Body of pancreas (tissue), 4 donors: ENCODE measurements around the gene PRELP.

Source experiments
- POLR2A ChIP-seq, 3 donors: fragments of 450-650 bp; IDR thresholded peaks; one replicate each; pipeline ENCODE4 v1.6.1; 2016; ENCODE audit warnings: antibody characterized with exemption in 3 of 3, mild to moderate bottlenecking in 2 of 3
- TF ChIP-seq, protein P1 (sequence below), 7 experiments: fragments of 450-650 bp in 4 of 7; fragments of 200-600 bp in 3 of 7; sonication (generic) in 3 of 7; IDR thresholded peaks; one replicate each; pipeline ENCODE4 v1.5.1; 2016 to 2019; ENCODE audit warnings: antibody characterized with exemption in 7 of 7

DNA sequence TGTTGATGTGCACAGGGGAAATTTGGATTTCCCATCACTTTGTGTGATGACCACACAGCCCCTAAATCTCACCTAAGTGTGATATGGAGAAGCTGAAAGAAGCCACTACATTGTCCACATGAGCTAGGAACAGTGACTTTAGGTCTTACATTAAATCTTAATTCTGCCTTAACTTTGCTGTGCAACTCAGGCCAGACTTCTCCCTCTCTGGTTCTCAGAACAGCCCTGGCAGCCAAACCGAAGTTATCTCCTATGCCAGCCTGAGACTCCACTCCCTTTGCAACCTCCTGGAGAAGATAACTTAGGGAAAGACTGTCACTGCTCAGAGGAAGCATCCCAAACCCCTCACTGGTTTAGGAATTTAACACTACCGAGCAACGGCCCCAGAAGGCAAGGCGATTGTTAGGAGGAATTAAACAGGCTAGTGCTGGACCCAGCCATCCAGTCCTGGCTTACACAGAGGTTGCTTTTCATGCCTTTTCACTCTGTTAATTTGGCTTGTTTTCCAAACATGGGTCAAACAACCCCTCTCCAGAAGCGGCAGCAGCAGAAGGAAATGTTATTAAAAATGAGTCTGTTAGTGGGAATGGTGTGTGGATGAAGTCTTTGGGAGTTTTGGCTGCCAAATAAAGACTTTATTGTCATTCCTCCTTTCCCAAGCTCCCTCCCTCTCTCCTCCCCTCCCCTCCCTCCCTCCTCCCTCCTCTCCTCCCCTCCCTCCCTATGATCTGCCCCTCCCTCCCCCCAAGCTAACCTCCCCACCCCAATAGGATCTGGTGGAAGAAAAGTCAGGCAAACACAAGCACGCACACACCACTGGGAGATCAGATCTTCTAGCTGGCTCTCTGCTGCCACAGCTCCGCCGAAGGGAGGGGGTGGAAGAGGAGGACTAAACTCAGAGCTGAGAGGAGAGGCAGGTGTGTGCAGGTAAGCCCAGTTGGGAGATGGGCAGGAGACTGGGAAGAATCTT is at the start of gene PRELP:
- TF ChIP-seq, protein P1, sequence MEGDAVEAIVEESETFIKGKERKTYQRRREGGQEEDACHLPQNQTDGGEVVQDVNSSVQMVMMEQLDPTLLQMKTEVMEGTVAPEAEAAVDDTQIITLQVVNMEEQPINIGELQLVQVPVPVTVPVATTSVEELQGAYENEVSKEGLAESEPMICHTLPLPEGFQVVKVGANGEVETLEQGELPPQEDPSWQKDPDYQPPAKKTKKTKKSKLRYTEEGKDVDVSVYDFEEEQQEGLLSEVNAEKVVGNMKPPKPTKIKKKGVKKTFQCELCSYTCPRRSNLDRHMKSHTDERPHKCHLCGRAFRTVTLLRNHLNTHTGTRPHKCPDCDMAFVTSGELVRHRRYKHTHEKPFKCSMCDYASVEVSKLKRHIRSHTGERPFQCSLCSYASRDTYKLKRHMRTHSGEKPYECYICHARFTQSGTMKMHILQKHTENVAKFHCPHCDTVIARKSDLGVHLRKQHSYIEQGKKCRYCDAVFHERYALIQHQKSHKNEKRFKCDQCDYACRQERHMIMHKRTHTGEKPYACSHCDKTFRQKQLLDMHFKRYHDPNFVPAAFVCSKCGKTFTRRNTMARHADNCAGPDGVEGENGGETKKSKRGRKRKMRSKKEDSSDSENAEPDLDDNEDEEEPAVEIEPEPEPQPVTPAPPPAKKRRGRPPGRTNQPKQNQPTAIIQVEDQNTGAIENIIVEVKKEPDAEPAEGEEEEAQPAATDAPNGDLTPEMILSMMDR (IDR thresholded peaks at IDR 0.05): peak in 1 of 7 experiments; percentile 7
- TF ChIP-seq POLR2A (IDR thresholded peaks at IDR 0.05): peak in 1 of 3 donors; percentile 22
